IPS-20b (cell line): ENCODE measurements around the gene FBN1.

Experiments used
- H3K27ac ChIP-seq: one replicate; pipeline ENCODE4 v1.5.1; 2013; ENCODE audit warnings: low read length
- H3K27me3 ChIP-seq: 2 replicates; pipeline ENCODE4 v1.6.1; 2013; ENCODE audit warnings: mild to moderate bottlenecking, low read length, inconsistent platforms; ENCODE audit not compliant: insufficient read depth
- H3K36me3 ChIP-seq: 2 replicates; pipeline ENCODE4 v1.6.1; 2013; ENCODE audit warnings: low read depth, mild to moderate bottlenecking, inconsistent platforms, low read length, moderate library complexity; ENCODE audit not compliant: insufficient read depth
- H3K4me1 ChIP-seq: 2 replicates; pipeline ENCODE4 v1.6.1; 2013; ENCODE audit warnings: mild to moderate bottlenecking, control low read depth, inconsistent platforms, low read length, moderate library complexity; ENCODE audit not compliant: insufficient read depth
- H3K4me3 ChIP-seq: 2 replicates; pipeline ENCODE4 v1.5.1; 2013; ENCODE audit warnings: mild to moderate bottlenecking, low read length, inconsistent platforms
- H3K9ac ChIP-seq: 2 replicates; pipeline ENCODE4 v1.6.1; 2013; ENCODE audit warnings: low read depth, mild to moderate bottlenecking, inconsistent platforms, low read length, moderate library complexity
- H3K9me3 ChIP-seq: 2 replicates; pipeline ENCODE4 v1.6.1; 2013; ENCODE audit warnings: mild to moderate bottlenecking, low read depth, low read length, inconsistent platforms; ENCODE audit not compliant: insufficient read depth

FBN1 gene

DNA sequence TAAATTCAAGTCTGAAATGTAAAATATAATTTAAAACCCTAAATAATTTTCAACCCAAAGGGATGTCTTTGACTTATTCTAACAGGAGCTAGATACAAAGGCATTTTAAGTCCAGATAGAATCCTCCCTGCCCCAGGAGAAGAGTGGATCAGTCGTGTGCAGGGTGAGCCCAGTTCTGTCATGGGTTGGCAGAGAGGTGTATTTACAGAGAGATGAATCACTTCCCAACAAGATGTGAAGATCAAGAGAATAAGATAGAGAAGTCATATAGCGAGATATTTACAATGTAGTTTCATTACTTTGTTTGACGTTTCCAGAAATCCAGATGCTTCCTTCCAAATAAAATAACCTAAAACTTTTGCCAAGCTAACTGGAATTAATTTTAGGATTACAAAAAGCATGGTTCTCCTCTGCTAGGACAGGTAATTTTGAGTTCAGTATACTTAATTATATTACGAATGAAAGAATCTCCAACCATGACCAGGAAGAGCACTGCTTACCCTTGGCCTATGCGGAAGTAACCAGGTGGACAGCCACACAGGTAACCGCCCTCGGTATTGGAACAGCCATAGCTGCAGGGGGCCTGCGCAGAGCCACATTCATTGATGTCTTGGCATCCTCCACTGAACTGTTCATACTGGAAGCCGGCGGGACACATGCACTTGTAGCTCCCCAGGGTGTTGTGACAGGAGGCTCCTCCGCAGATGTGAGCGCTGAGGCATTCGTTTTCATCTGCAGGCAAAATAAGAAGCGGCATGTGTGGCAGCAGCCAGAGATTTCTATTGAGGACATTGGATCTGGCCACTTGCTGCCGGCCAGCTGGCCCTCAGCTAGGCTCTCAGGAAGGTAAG, 230.2 kb downstream of the FBN1 start:
- H3K27ac ChIP-seq = no peak overlapping the region
- H3K9ac ChIP-seq = no peak overlapping the region
- H3K36me3 ChIP-seq = no peaks in the 10 kb centered on the region
- no peak overlapping the region for H3K4me3 ChIP-seq
- H3K4me1 ChIP-seq = no peaks in the 10 kb centered on the region
- H3K9me3 ChIP-seq = no peaks in the 10 kb centered on the region
- H3K27me3 ChIP-seq = no peaks in the 10 kb centered on the region

DNA sequence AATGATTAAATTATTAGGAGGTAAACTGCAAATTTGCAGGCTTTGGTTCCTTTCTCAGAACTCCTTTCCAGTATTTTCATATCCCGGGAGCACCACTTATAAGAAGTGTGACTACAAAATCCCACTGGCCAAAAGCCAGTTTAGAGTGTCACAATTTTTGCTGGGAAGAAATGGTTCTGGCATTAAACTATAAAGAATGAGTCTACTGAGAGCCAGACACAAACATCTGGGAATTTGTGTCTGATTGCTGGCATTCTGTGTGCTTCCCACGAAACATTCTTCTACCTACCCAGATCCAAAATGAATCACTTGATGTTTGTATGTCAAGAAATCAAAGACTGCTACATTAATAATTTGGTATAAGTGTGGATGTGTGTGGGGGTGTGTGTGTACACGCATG, 231.5 kb downstream of the FBN1 start:
- no peak overlapping the region for H3K27ac ChIP-seq
- no peak overlapping the region for H3K4me3 ChIP-seq
- H3K9ac ChIP-seq = no peak overlapping the region
- H3K27me3 ChIP-seq = no peaks in the 10 kb centered on the region
- no peaks in the 10 kb centered on the region for H3K4me1 ChIP-seq
- no peaks in the 10 kb centered on the region for H3K9me3 ChIP-seq
- no peaks in the 10 kb centered on the region for H3K36me3 ChIP-seq

DNA sequence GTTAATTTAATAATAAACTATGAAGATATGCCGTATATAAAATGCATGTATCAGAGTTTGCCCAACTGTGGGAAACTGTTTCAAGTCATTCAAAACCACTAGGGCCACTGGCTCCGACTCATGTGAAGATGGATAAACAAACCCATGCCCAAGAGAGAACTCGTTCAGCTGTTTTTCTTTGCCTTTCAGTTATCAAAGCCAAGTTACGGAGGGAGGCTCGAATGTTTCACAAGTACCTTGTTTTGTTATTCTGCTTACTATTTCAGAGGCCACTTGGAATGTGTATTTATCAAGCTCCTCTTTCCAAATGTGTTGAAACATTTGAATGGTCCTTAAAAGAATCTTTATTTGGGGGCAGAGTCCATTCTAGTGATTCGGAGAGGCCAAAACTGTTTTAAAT, 232.2 kb downstream of the FBN1 start:
- no peaks in the 10 kb centered on the region for H3K27me3 ChIP-seq
- no peaks in the 10 kb centered on the region for H3K9me3 ChIP-seq
- H3K4me3 ChIP-seq = no peak overlapping the region
- no peaks in the 10 kb centered on the region for H3K4me1 ChIP-seq
- no peak overlapping the region for H3K27ac ChIP-seq
- H3K9ac ChIP-seq = no peak overlapping the region
- H3K36me3 ChIP-seq = no peaks in the 10 kb centered on the region

DNA sequence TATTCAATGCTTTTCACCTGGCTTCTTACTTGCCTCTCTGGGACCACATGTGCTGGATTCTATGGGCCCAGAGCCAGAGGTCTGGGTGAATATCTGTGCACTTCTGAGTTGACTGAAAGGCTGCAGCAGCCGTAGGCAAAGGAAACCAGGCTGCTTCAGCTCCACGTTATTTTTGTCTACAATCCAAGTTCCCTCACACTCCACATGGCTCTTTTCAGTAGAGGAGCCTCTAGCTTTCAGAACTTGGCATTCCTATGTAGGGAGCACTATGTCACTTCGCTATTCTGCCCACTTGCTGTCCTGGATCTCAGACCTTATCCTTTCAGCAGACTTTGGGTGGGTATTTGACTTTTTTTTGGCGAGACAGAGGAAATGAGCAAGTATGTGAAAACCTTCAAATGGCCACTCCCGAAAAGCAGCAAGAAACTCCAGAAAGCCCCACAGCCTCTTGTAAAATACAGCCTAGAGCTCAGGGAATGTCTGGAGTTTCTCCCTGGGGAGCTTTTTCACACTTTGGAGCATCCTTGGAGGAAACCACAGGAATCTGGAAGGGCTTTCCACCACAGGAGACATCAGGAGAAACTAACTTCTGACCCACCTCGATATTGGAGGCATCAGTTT, 233.4 kb downstream of the FBN1 start:
- Histone ChIP-seq H3K9me3 (no peaks in the 10 kb centered on the region), H3K27ac (no peak overlapping the region), H3K36me3 (no peaks in the 10 kb centered on the region), H3K9ac (no peak overlapping the region), H3K4me3 (no peak overlapping the region), H3K4me1 (no peaks in the 10 kb centered on the region), H3K27me3 (no peaks in the 10 kb centered on the region)

DNA sequence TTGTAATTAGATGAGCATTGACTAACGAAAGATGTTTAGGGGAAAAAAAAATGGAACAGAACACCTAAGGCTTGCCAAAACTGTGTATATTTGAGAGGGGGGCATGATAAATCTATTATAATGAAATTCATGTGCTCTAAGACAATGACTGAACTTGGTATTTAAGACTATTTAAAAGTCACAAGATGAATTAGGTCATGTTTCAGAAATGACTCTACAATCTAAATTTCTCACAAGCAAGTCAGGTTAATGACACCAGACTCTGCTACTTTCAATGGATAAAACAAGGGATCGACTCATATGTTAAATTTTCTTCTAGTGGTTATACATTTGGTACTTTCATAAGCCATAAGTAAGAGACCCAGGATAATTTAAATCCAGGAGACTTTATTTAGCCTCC, 235.9 kb downstream of the FBN1 start:
- Histone ChIP-seq H3K4me1 (no peaks in the 10 kb centered on the region), H3K4me3 (no peak overlapping the region)

DNA sequence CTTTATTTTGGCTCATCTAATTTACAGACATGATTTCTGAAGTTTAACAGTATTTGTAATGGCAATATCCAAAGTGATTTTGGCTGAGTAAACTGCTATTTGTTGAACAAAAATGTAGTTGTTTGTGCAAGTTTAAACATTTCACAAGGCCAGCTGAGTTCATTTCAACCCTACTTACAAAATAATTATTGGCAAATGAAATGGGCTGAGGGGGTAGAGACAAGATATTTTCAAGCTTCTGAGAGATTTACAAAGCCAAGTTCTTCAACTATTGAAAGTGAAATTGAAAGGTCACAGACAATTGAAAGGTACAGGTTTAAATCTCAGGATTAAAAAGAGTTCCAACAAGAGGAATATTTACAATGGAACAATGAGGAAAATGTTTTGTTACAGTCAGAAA, 237.2 kb downstream of the FBN1 start:
- H3K4me1 ChIP-seq = no peaks in the 10 kb centered on the region
- H3K27ac ChIP-seq = no peak overlapping the region
- H3K9ac ChIP-seq = no peak overlapping the region
- no peak overlapping the region for H3K4me3 ChIP-seq
- H3K36me3 ChIP-seq = no peaks in the 10 kb centered on the region
- no peaks in the 10 kb centered on the region for H3K27me3 ChIP-seq
- H3K9me3 ChIP-seq = no peaks in the 10 kb centered on the region

More for the DNA sequence above, 235.9 kb downstream of the FBN1 start:
- Histone ChIP-seq H3K36me3 (no peaks in the 10 kb centered on the region), H3K9ac (no peak overlapping the region), H3K27ac (no peak overlapping the region), H3K9me3 (no peaks in the 10 kb centered on the region), H3K27me3 (no peaks in the 10 kb centered on the region)

DNA sequence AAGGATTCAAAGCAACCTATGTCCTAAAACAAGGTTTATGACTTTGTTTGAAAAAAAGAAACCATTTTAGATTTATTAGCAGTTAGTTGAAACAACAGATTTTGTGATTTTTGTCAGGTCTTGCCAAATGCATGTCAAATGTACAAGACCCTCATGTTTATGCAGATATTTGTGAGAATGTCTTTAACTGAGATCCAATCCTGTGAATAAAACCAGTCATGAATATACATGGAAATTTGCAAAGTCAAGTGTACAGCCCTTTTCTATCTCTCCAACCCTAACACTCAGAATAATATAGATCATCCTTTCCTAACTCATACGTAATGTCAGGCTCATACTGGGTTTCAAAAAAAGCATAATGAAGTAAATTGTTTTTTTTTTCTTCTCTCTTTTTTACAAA, 237.9 kb downstream of the FBN1 start:
- H3K27ac ChIP-seq = no peak overlapping the region
- no peaks in the 10 kb centered on the region for H3K27me3 ChIP-seq
- H3K4me3 ChIP-seq = no peak overlapping the region
- H3K9ac ChIP-seq = no peak overlapping the region
- no peaks in the 10 kb centered on the region for H3K4me1 ChIP-seq
- no peaks in the 10 kb centered on the region for H3K36me3 ChIP-seq
- no peaks in the 10 kb centered on the region for H3K9me3 ChIP-seq

DNA sequence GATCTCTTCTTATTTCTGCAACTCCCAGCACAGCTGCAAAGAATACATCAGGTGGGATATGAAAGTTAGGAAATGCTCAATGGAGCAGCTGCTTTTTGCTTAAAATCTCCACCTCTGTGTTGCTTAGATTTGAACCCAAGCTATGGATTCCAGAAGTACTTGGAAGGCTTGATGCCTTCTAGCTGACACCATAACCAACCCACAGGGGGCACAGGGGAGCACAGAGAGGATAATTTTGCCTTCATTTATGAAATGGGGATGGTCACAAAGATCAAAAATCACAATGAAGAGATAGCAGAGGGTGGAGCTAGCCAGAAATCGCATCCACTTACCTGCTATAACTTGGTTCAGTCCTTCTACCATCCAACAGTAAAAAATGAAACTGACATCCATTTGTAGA, 238.6 kb downstream of the FBN1 start:
- H3K27ac ChIP-seq = no peak overlapping the region
- H3K4me3 ChIP-seq = no peak overlapping the region
- no peaks in the 10 kb centered on the region for H3K36me3 ChIP-seq
- no peak overlapping the region for H3K9ac ChIP-seq
- H3K9me3 ChIP-seq = no peaks in the 10 kb centered on the region
- no peaks in the 10 kb centered on the region for H3K27me3 ChIP-seq
- H3K4me1 ChIP-seq = no peaks in the 10 kb centered on the region

DNA sequence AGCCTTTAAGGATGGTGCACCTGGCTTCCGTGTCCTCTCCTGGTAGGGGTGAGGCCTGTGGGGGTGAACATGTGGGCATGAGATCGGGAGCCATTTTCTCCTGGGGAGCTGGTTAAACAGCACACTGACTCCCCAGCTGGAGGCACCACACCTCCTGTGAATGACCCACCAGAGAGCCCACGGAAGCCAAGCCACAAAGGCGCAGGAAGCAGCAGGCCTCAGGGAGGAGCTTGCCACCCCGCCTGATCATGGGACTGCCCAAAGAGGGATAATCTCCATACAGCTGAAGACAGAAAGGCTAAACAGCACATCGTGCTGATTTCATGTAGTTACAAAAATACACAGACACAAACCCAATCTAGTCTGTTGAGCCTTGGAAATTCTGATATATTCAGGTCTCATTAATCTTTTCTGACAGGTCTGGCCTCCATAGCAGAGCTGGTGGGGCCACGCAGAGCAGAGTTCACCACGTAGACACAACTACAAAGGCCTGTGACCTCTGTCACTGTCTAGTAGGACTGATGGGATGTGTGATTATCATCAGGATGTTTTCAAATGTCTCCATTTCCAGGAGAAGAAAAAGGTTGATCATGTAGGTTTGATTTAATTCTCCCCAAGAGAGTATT, 239.1 kb downstream of the FBN1 start:
- Histone ChIP-seq H3K36me3 (no peaks in the 10 kb centered on the region), H3K27me3 (no peaks in the 10 kb centered on the region), H3K4me3 (no peak overlapping the region), H3K4me1 (no peaks in the 10 kb centered on the region), H3K27ac (no peak overlapping the region), H3K9me3 (no peaks in the 10 kb centered on the region), H3K9ac (no peak overlapping the region)

DNA sequence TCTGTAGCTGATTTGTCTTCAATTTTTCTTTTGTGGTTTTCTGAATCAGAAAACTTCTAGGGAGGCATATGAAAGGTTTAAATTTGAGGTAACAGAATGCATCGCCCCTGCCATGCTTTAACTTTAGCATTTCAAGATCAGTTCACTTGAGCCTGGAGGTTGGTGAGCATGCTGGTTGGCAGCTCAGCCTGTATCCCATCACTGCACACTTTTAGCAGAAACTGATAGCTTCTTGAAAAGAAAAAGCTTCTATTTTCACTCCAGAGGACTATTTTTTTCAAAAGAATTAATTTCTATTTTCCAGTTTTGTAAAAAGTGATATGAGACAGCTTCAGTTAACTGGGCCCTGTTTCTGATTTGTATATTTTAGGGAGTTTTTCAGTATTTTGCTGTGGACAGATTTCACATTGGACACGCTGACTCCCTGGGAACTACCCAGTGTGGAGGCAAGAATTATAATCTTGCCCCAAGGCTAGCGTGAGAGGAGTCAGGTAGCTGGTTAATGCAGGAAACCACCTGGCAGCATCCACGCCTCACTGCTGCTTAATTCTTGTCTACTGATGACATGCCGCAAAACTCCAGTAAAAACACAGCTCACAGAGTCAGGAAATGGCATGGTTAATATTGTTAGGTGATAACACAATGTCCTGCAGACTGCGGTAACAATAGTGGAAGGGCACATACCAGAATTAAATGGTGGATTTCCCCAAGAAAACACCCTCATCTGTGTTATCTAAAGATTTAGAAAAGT, 242.9 kb downstream of the FBN1 start:
- H3K27me3 ChIP-seq = no peaks in the 10 kb centered on the region
- H3K9me3 ChIP-seq = no peaks in the 10 kb centered on the region
- no peak overlapping the region for H3K27ac ChIP-seq
- H3K4me1 ChIP-seq = no peaks in the 10 kb centered on the region
- H3K4me3 ChIP-seq = no peak overlapping the region
- no peak overlapping the region for H3K9ac ChIP-seq
- no peaks in the 10 kb centered on the region for H3K36me3 ChIP-seq

DNA sequence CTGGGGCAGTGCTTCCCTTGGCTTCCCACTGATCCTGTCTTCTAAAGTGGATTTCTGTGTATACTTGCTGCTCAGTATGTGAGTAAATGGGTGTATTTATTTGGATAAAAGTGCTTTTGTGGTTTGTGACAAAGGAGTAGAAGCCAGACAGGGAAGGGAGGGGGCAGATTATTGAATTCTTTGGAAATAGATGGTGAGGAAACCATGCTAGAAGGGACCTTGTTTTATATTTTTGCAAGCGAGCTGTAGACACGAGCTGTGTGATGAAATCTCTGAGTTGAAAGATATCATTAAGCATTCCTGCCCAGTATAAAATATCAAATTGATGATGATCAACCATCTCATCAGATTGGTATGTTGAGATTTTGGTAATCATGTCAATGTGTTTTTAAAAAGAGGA, 245.4 kb downstream of the FBN1 start:
- Histone ChIP-seq H3K36me3 (no peaks in the 10 kb centered on the region), H3K4me1 (no peaks in the 10 kb centered on the region), H3K9ac (no peak overlapping the region), H3K4me3 (no peak overlapping the region), H3K27ac (no peak overlapping the region), H3K9me3 (no peaks in the 10 kb centered on the region), H3K27me3 (no peaks in the 10 kb centered on the region)
